Keratinocyte (primary cell): ENCODE results near the gene CSNK1D. TPM values are rescaled to one million over a fixed set of nuclear protein-coding genes. Genes with fewer than 3 reads are reported as not detected.

Experiments
- DNase-seq: peaks from one replicate; pipeline ENCODE4 v3.0.0-alpha.2; 2011; ENCODE audit warnings: low read depth, missing footprints, low spot score
- FAIRE-seq: peaks from 2 replicates; lab custom pipeline; 2011; peaks lifted over from hg19 to GRCh38; lab: Jason Lieb, UNC
- H2AFZ ChIP-seq: 2 replicates; pipeline ENCODE4 v1.6.0; 2012; ENCODE audit warnings: low read length, control low read depth, inconsistent platforms; ENCODE audit not compliant: control insufficient read depth
- H3K27ac ChIP-seq: 2 replicates; pipeline ENCODE4 v1.5.1; 2011; ENCODE audit warnings: low read length; ENCODE audit not compliant: control insufficient read depth, insufficient read depth
- H3K27me3 ChIP-seq: 3 replicates; pipeline ENCODE4 v1.6.0; 2011; ENCODE audit warnings: low read length; ENCODE audit not compliant: control insufficient read depth, insufficient read depth; ENCODE audit errors: extremely low read depth
- H3K36me3 ChIP-seq, 2 experiments: 2 replicates in 1 of 2; 3 replicates in 1 of 2; pipeline ENCODE4 v1.5.1; 2011; ENCODE audit warnings: low read length in 2 of 2, mild to moderate bottlenecking in 1 of 2; ENCODE audit not compliant: control insufficient read depth in 2 of 2, insufficient read depth in 2 of 2; ENCODE audit errors: extremely low read depth in 1 of 2
- H3K4me1 ChIP-seq: 3 replicates; pipeline ENCODE4 v1.5.1; 2011; ENCODE audit warnings: low read length; ENCODE audit not compliant: control insufficient read depth, insufficient read depth; ENCODE audit errors: extremely low read depth
- H3K4me2 ChIP-seq: 3 replicates; pipeline ENCODE4 v1.6.0; 2011; ENCODE audit warnings: low read depth, low read length; ENCODE audit not compliant: control insufficient read depth, insufficient read depth; ENCODE audit errors: extremely low read depth
- H3K4me3 ChIP-seq, 3 experiments: fragments of 200-600 bp in 1 of 3; sonication (generic) in 1 of 3; 2 replicates in 2 of 3; 3 replicates in 1 of 3; pipeline ENCODE4 v1.5.1; 2011 to 2016; ENCODE audit warnings: low read length in 3 of 3, mild to moderate bottlenecking in 3 of 3, control low read depth in 2 of 3, inconsistent platforms in 1 of 3, low read depth in 1 of 3, mixed read lengths in 1 of 3, mixed run types in 1 of 3, moderate library complexity in 1 of 3; ENCODE audit not compliant: control insufficient read depth in 2 of 3, insufficient read depth in 2 of 3; ENCODE audit errors: extremely low read depth in 1 of 3
- H3K79me2 ChIP-seq: 2 replicates; pipeline ENCODE4 v1.6.0; 2012; ENCODE audit warnings: low read length; ENCODE audit not compliant: control insufficient read depth, insufficient read depth
- H3K9ac ChIP-seq: 3 replicates; pipeline ENCODE4 v1.6.0; 2011; ENCODE audit warnings: low read length; ENCODE audit not compliant: control insufficient read depth, insufficient read depth; ENCODE audit errors: extremely low read depth
- H3K9me1 ChIP-seq: 3 replicates; pipeline ENCODE4 v1.6.0; 2011; ENCODE audit warnings: low read length; ENCODE audit not compliant: control insufficient read depth, insufficient read depth; ENCODE audit errors: extremely low read depth
- H3K9me3 ChIP-seq: 2 replicates; pipeline ENCODE4 v1.5.1; 2012; ENCODE audit warnings: low read depth, low read length; ENCODE audit not compliant: control insufficient read depth
- H4K20me1 ChIP-seq: 3 replicates; pipeline ENCODE4 v1.6.0; 2011; ENCODE audit warnings: low read length; ENCODE audit not compliant: control insufficient read depth, insufficient read depth; ENCODE audit errors: extremely low read depth
- EZH2 ChIP-seq: IDR thresholded peaks from one replicate; pipeline ENCODE4 v1.6.1; 2012; ENCODE audit warnings: inconsistent platforms, mild to moderate bottlenecking, low read length, moderate library complexity
- dilution Hi-C: fragments of 300-500 bp; cut with MboI; formaldehyde crosslinking; loops from one replicate; pipeline ENCODE4 v1.7.0; 2020; ENCODE audit warnings: low sequenced_read_pairs; ENCODE audit not compliant: extremely low pct_ligation_motif_present
- polyA plus RNA-seq, 5 experiments: library from polyadenylated mRNA; depleted of rRNA in 3 of 5; stranded (reverse) in 3 of 5; stranded (forward) in 1 of 5; unstranded in 1 of 5; fragments of >200 nt; gene quantifications; 1 replicate in 1 of 5; 2 replicates in 3 of 5; 3 replicates in 1 of 5; pipeline versions ENCODE4 v1.2.1 to v1.2.3, GENCODE V29; 2011 to 2012; ENCODE audit warnings: missing spikeins in 2 of 5, low read depth in 1 of 5, low replicate concordance in 1 of 5
- TF ChIP-seq, protein P1 (sequence below), 3 experiments: IDR thresholded peaks in 1 of 3; conservative IDR thresholded peaks in 1 of 3; optimal IDR thresholded peaks in 1 of 3; 2 replicates in 2 of 3; 3 replicates in 1 of 3; pipeline versions ENCODE3 to v1.5.1; 2011; ENCODE audit warnings: low read length in 3 of 3, mild to moderate bottlenecking in 3 of 3, moderate library complexity in 2 of 3, control low read depth in 1 of 3, inconsistent platforms in 1 of 3; ENCODE audit not compliant: insufficient read depth in 2 of 3; ENCODE audit errors: extremely low read depth in 1 of 3

The CSNK1D gene
- polyA plus RNA-seq, 1 donor (not counting 4 experiments of a cell fraction or from before 2014, with no cell fraction given) = 86.0 TPM

DNA sequence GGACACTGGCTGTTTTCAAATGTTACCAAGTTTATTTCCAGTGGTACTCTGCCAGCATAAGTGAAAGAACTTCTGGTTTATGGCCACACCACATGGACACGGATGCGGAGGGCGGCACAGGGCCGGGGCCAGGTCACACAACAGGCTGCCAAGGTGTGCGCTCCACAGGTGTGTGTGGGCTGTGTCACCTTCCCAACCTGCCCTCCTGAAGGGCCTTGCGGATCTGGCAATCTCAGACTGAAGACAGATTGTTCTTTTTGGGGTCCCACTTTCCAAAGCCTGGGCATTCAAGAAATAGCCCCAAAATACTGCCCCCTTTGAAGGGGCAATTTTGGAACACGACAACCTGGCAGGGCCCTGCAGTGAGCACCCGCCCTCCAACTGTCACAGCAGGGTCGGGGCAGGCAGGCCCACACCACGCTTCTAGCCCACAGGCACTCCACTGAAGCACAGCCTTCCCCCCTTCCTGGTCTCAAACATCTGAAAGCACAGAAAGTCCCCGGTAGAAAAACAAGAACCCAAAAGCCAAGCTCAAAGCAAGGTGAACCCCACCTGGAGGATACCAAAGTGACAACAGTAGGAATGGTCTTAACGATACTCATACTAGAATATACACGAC lies 3.5 kb downstream of the CSNK1D start:
- Histone ChIP-seq H3K79me2 (peaks cover 82% of the 10 kb centered on the region), H3K4me1 (peaks cover 40% of the 10 kb centered on the region), H3K4me2 (peak overlapping the region; percentile 2), H3K9me3 (no peaks in the 10 kb centered on the region), H4K20me1 (peaks cover 65% of the 10 kb centered on the region), H3K9ac (peak overlapping the region; percentile 16), H2AFZ (no peak overlapping the region), H3K27me3 (no peaks in the 10 kb centered on the region), H3K4me3 (no peak overlapping the region), H3K36me3 (peaks cover 30 to 48% of the 10 kb centered on the region in 2 experiments), H3K9me1 (peaks cover 16% of the 10 kb centered on the region), H3K27ac (no peak overlapping the region)
- no peak for FAIRE-seq
- dilution Hi-C loops = no loop called here
- TF ChIP-seq EZH2 = no peak
- TF ChIP-seq, protein P1, sequence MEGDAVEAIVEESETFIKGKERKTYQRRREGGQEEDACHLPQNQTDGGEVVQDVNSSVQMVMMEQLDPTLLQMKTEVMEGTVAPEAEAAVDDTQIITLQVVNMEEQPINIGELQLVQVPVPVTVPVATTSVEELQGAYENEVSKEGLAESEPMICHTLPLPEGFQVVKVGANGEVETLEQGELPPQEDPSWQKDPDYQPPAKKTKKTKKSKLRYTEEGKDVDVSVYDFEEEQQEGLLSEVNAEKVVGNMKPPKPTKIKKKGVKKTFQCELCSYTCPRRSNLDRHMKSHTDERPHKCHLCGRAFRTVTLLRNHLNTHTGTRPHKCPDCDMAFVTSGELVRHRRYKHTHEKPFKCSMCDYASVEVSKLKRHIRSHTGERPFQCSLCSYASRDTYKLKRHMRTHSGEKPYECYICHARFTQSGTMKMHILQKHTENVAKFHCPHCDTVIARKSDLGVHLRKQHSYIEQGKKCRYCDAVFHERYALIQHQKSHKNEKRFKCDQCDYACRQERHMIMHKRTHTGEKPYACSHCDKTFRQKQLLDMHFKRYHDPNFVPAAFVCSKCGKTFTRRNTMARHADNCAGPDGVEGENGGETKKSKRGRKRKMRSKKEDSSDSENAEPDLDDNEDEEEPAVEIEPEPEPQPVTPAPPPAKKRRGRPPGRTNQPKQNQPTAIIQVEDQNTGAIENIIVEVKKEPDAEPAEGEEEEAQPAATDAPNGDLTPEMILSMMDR (optimal IDR thresholded peaks at IDR 0.05 in 1 of 3, IDR thresholded peaks at IDR 0.05 in 1 of 3, conservative IDR thresholded peaks at IDR 0.05 in 1 of 3; ENCODE audit: extremely low read depth in 1 of 3, insufficient read depth in 2 of 3, low read length in 3 of 3) = no peak
- no peak for DNase-seq

DNA sequence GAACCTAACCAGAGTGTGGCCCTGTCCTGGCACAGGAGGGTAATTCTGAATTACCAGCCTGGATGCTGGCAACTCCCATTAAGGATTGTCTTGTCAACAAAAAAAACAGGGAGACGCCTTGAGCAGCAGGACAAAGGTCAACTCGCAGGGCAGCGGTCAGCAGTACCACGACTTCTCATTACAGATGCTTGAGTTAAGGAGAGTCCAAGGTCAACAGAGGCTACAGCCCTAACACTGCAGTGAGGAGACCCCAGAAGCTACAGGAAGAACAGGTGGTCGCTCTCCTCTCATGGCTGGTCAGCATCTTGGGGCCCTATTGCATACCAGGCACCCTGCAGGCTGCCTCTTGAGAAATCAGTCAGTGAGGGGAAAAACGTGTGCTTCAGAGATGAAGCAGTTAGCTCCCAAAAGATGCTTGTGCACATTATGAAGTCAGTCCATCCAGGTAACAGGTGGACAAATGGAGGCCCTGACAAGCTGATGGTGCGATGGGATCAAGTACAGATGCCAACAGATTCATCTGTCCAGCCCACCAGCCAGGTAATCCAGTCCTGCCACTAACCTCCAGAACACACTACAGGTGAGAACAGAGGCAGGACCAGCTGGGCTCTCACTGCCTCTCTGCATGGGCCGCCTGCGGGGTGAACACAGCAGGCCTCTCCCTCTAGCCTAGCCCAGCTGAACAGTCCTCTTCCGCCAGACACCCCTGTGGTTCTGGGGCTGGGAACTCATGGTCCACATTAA lies 4.2 kb downstream of the CSNK1D start:
- H2AFZ ChIP-seq = no peak overlapping the region
- peaks cover 40% of the 10 kb centered on the region for H3K4me1 ChIP-seq
- FAIRE-seq (no peak), DNase-seq (no peak)
- peaks cover 33 to 50% of the 10 kb centered on the region in 2 experiments for H3K36me3 ChIP-seq
- no peak for TF ChIP-seq EZH2
- TF ChIP-seq, protein P1 (optimal IDR thresholded peaks at IDR 0.05 in 1 of 3, IDR thresholded peaks at IDR 0.05 in 1 of 3, conservative IDR thresholded peaks at IDR 0.05 in 1 of 3; ENCODE audit: extremely low read depth in 1 of 3, insufficient read depth in 2 of 3, low read length in 3 of 3) = no peak
- H3K27ac ChIP-seq = no peak overlapping the region
- no peak overlapping the region for H3K4me2 ChIP-seq
- no peaks in the 10 kb centered on the region for H3K27me3 ChIP-seq
- peaks cover 65% of the 10 kb centered on the region for H4K20me1 ChIP-seq
- peaks cover 88% of the 10 kb centered on the region for H3K79me2 ChIP-seq
- H3K9me3 ChIP-seq = no peaks in the 10 kb centered on the region
- peak overlapping the region; percentile 16 for H3K9ac ChIP-seq
- dilution Hi-C loops = no loop called here
- no peak overlapping the region for H3K4me3 ChIP-seq
- peaks cover 16% of the 10 kb centered on the region for H3K9me1 ChIP-seq
